Upper lobe of left lung (tissue), 4 donors: ENCODE data around the gene NPEPPS.
"Not testable (repeated sequence)": the region's sequence is repeated elsewhere in the genome, so short reads cannot be mapped to it uniquely, and the experiment has no call there.

ENCODE experiments used
- POLR2A ChIP-seq, 4 donors: fragments of 450-650 bp; IDR thresholded peaks; one replicate each; pipeline ENCODE4 v1.5.1; 2016 to 2017; ENCODE audit warnings: antibody characterized with exemption in 4 of 4, mild to moderate bottlenecking in 2 of 4
- TF ChIP-seq, protein P1 (sequence below), 6 experiments: fragments of 450-650 bp in 4 of 6; fragments of 200-600 bp in 2 of 6; sonication (generic) in 2 of 6; IDR thresholded peaks; one replicate each; pipeline ENCODE4 v1.5.1; 2016 to 2019; ENCODE audit warnings: antibody characterized with exemption in 6 of 6

DNA sequence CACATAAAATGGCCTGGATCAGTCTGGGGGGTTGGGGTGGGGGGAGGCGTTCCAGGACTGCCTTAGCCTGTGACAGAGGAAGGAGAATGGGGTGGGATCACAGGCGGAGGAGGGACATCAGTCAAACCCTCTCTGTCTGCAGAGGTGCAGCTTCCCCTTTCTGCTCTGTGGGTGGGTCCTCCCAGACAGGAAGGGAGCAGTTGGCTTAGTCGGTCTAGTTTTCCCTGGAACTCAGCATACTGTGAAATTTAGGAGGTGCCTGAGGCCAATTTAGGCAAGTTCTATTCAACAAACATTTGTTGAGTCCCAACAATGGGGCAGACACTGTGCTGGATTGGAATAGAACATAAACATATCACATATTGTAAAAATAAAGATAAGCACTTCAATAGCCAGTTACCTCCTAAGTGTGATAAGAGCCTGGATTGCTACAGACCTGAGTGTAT is 19.2 kb upstream of the NPEPPS start:
- TF ChIP-seq, protein P1, sequence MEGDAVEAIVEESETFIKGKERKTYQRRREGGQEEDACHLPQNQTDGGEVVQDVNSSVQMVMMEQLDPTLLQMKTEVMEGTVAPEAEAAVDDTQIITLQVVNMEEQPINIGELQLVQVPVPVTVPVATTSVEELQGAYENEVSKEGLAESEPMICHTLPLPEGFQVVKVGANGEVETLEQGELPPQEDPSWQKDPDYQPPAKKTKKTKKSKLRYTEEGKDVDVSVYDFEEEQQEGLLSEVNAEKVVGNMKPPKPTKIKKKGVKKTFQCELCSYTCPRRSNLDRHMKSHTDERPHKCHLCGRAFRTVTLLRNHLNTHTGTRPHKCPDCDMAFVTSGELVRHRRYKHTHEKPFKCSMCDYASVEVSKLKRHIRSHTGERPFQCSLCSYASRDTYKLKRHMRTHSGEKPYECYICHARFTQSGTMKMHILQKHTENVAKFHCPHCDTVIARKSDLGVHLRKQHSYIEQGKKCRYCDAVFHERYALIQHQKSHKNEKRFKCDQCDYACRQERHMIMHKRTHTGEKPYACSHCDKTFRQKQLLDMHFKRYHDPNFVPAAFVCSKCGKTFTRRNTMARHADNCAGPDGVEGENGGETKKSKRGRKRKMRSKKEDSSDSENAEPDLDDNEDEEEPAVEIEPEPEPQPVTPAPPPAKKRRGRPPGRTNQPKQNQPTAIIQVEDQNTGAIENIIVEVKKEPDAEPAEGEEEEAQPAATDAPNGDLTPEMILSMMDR (IDR thresholded peaks at IDR 0.05) = not testable (repeated sequence)
- not testable (repeated sequence) for TF ChIP-seq POLR2A (IDR thresholded peaks at IDR 0.05)
